AG09309 (cell line): ENCODE data around the gene PRR19.

Source experiments
- DNase-seq: peaks from one replicate; pipeline ENCODE4 v3.0.0-alpha.2; 2010; ENCODE audit warnings: low read depth
- H3K4me3 ChIP-seq: 2 replicates; pipeline ENCODE4 v1.5.1; 2011; ENCODE audit warnings: mild to moderate bottlenecking, low read depth, low read length, moderate library complexity; ENCODE audit not compliant: control insufficient read depth
- CTCF ChIP-seq: IDR thresholded peaks from 2 replicates; pipeline ENCODE4 v1.5.1; 2011; ENCODE audit warnings: mild to moderate bottlenecking, low read depth, low read length, inconsistent platforms; ENCODE audit not compliant: insufficient read depth, control insufficient read depth; ENCODE audit errors: missing control alignments

Gene PRR19

DNA sequence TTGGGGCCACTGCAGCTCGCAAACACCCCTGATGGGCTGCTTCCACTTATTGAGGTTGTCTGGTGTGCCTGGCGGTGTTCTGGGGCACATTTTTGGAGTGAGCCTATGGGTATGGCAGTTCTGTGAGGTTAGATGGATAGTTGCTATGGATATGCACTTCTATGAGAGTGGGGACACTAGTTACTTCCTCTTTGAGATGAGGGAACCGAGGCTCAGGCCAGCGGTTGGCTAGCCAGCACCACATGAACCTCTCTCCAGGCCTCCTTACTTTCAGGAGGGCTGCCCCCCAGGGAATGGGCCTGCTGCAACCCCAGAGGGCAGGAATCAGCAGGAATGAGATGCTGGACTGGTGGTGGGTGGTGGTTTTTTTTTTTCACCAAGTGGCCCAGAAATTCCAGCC lies 13.5 kb upstream of the PRR19 start:
- TF ChIP-seq CTCF, result no peak
- DNase-seq, result no peak

GRCh38 chr19:42288881-42289555 lies 12.9 kb upstream of the PRR19 start:
- DNase-seq, result no peak
- no peak overlapping the region for H3K4me3 ChIP-seq
- TF ChIP-seq CTCF, result no peak

More for the DNA sequence above, 13.5 kb upstream of the PRR19 start:
- no peak overlapping the region for H3K4me3 ChIP-seq

DNA sequence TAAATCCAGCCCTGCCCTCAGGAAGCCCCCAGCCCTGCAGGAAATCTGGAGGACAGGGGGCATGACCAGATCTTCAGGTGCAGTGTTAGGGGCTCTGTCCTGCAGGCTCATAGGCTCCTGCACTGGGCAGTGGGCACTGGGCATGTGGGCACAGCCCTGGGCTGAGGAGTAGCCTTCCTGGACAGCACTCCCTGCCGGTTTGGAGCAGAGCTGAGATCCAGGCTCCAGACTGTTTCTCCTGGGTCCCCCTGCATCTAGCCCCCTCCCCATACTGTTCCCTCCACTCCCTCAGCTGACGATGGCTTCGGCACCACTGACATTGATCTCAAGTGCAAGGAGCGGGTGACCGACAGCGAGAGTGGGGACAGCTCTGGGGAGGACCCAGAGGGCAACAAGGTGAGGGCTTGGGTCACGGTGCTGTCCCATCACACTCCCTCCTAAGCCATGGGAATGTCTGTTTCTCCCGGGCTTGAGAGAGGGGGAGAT lies 12.3 kb upstream of the PRR19 start:
- TF ChIP-seq CTCF, result no peak
- H3K4me3 ChIP-seq, result no peak overlapping the region
- DNase-seq, result no peak

DNA sequence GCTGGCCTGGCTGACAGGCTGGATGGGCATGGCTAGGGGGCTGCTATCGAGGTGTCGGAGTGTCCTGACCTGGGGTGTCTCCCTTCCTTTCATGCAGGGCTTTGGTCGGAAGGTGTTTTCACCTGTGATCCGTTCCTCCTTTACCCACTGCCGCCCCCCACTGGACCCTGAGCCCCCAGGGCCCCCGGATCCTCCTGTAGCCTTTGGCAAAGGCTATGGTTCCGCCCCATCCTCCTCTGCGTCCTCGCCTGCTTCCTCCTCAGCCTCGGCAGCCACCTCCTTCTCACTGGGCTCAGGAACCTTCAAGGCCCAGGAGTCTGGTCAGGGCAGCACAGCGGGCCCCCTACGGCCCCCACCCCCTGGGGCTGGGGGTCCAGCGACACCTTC lies 11.8 kb upstream of the PRR19 start:
- no peak for TF ChIP-seq CTCF
- H3K4me3 ChIP-seq, result no peak overlapping the region
- no peak for DNase-seq

DNA sequence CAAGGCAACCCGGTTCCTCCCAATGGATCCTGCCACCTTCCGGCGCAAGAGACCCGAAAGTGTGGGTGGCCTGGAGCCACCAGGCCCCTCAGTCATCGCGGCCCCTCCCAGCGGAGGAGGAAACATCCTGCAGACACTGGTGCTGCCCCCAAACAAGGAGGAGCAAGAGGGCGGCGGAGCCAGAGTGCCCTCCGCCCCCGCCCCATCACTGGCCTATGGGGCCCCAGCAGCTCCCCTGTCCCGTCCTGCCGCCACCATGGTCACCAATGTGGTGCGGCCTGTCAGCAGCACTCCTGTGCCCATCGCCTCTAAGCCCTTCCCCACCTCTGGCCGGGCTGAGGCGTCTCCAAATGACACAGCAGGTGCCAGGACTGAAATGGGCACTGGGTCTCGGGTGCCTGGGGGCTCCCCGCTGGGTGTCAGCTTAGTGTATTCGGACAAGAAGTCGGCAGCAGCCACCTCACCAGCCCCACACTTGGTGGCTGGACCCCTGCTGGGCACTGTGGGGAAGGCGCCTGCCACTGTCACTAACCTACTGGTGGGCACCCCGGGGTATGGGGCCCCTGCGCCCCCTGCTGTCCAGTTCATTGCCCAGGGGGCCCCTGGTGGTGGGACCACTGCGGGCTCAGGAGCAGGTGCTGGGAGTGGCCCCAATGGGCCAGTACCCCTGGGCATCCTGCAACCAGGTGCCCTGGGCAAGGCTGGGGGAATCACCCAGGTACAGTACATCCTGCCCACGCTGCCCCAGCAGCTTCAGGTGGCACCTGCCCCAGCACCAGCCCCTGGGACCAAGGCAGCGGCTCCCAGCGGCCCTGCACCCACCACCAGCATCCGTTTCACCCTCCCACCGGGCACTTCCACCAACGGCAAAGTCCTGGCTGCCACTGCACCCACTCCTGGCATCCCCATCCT lies 11.2 kb upstream of the PRR19 start:
- H3K4me3 ChIP-seq, result no peak overlapping the region
- DNase-seq, result no peak
- peak; percentile 54 for TF ChIP-seq CTCF

GRCh38 chr19:42291435-42291810 lies 10.5 kb upstream of the PRR19 start:
- no peak for TF ChIP-seq CTCF
- no peak for DNase-seq
- no peak overlapping the region for H3K4me3 ChIP-seq
